Measurements from ENCODE around the gene NCF1. TPM values are rescaled to one million over a fixed set of nuclear protein-coding genes. Genes with fewer than 3 reads are reported as not detected.
"Not testable (repeated sequence)": the region's sequence is repeated elsewhere in the genome, so short reads cannot be mapped to it uniquely, and the experiment has no call there.

NCF1 gene
- polyA plus RNA-seq, 4 donors: 0.89 to 13.5 (median 5.3) TPM

DNA sequence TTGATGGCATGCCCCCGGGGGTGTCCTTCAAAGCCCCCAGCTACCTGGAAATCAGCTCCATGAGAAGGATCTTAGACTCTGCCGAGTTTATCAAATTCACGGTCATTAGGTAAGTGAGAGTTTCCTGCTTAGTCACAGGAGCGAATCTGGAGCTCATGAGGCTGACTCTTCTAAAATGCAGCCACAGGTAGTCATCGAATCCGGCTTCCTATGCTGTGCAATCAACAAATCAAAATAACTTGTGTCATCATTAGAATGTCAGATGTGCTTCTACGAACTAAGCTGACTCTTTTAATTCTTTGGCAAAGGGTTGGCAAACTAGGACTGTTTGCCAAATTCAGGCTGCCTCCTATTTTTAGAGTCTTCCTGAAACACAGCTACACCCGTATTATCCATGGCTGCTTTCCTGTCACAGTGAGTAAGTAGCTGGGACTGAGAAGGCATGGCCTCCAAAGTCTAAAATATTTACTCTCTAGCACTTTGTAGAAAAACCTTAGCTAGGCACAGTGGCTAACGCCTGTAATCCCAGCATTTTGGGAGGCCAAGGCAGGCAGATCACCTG lies 19.8 kb upstream of the NCF1 start:
- no CpG with 5 or more reads among the region's 9 CpGs for WGBS, 3 donors
- not testable (repeated sequence) for H3K4me1 ChIP-seq (ENCODE audit: control insufficient read depth in 3 of 3, insufficient read depth in 2 of 3, low read depth in 1 of 3, low read length in 2 of 3); H3K27me3 ChIP-seq (ENCODE audit: control insufficient read depth in 3 of 3, insufficient read depth in 3 of 3, low read length in 3 of 3); H3K9me3 ChIP-seq (ENCODE audit: control insufficient read depth in 2 of 2, insufficient read depth in 1 of 2, low read depth in 1 of 2, low read length in 1 of 2); H3K4me3 ChIP-seq (ENCODE audit: low read depth in 1 of 3, low read length in 3 of 3); H3K27ac ChIP-seq (ENCODE audit: low read depth in 1 of 3, low read length in 2 of 3); DNase-seq; FAIRE-seq; H3K36me3 ChIP-seq (ENCODE audit: control insufficient read depth in 3 of 3, insufficient read depth in 2 of 3, low read depth in 1 of 3, low read length in 3 of 3)

DNA sequence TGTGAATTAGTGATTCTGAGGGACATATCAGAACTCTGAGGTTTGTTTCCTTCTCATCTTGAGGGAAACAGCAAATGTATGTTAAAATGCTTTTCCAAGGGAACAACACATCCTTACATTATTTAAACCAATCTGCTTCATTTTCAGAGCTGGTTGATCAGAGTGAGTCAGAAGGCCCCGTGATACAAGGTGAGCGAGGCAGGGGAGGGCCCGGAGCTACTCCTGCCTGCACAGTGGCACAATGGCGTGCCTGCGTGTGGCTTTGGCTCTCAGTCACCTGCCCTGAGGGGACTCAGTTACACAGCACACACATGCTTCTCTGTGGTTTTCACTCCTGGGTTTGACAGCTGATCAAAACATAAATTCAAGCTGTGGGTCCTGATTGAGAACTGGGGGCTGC lies 17.1 kb upstream of the NCF1 start:
- H3K9me3 ChIP-seq (ENCODE audit: control insufficient read depth in 2 of 2, insufficient read depth in 1 of 2, low read depth in 1 of 2, low read length in 1 of 2); H3K27me3 ChIP-seq (ENCODE audit: control insufficient read depth in 3 of 3, insufficient read depth in 3 of 3, low read length in 3 of 3); FAIRE-seq; H3K36me3 ChIP-seq (ENCODE audit: control insufficient read depth in 3 of 3, insufficient read depth in 2 of 3, low read depth in 1 of 3, low read length in 3 of 3); H3K4me3 ChIP-seq (ENCODE audit: low read depth in 1 of 3, low read length in 3 of 3); DNase-seq; H3K4me1 ChIP-seq (ENCODE audit: control insufficient read depth in 3 of 3, insufficient read depth in 2 of 3, low read depth in 1 of 3, low read length in 2 of 3); H3K27ac ChIP-seq (ENCODE audit: low read depth in 1 of 3, low read length in 2 of 3): not testable (repeated sequence)
- WGBS, 3 donors: no CpG with 5 or more reads among the region's 5 CpGs

GRCh38 chr7:74758268-74758667 lies 15.5 kb upstream of the NCF1 start:
- not testable (repeated sequence) for H3K27ac ChIP-seq (ENCODE audit: low read depth in 1 of 3, low read length in 2 of 3); H3K4me3 ChIP-seq (ENCODE audit: low read depth in 1 of 3, low read length in 3 of 3); H3K36me3 ChIP-seq (ENCODE audit: control insufficient read depth in 3 of 3, insufficient read depth in 2 of 3, low read depth in 1 of 3, low read length in 3 of 3); FAIRE-seq; DNase-seq; H3K4me1 ChIP-seq (ENCODE audit: control insufficient read depth in 3 of 3, insufficient read depth in 2 of 3, low read depth in 1 of 3, low read length in 2 of 3); H3K27me3 ChIP-seq (ENCODE audit: control insufficient read depth in 3 of 3, insufficient read depth in 3 of 3, low read length in 3 of 3); H3K9me3 ChIP-seq (ENCODE audit: control insufficient read depth in 2 of 2, insufficient read depth in 1 of 2, low read depth in 1 of 2, low read length in 1 of 2)
- no CpG with 5 or more reads among the region's 7 CpGs for WGBS, 3 donors

GRCh38 chr7:74758982-74759381 lies 14.8 kb upstream of the NCF1 start:
- H3K27me3 ChIP-seq (ENCODE audit: control insufficient read depth in 3 of 3, insufficient read depth in 3 of 3, low read length in 3 of 3); DNase-seq; H3K9me3 ChIP-seq (ENCODE audit: control insufficient read depth in 2 of 2, insufficient read depth in 1 of 2, low read depth in 1 of 2, low read length in 1 of 2); H3K4me1 ChIP-seq (ENCODE audit: control insufficient read depth in 3 of 3, insufficient read depth in 2 of 3, low read depth in 1 of 3, low read length in 2 of 3); FAIRE-seq; H3K27ac ChIP-seq (ENCODE audit: low read depth in 1 of 3, low read length in 2 of 3); H3K4me3 ChIP-seq (ENCODE audit: low read depth in 1 of 3, low read length in 3 of 3); H3K36me3 ChIP-seq (ENCODE audit: control insufficient read depth in 3 of 3, insufficient read depth in 2 of 3, low read depth in 1 of 3, low read length in 3 of 3): not testable (repeated sequence)
- no CpG with 5 or more reads among the region's 3 CpGs for WGBS, 3 donors

- not testable (repeated sequence) for H3K36me3 ChIP-seq (ENCODE audit: control insufficient read depth in 3 of 3, insufficient read depth in 2 of 3, low read depth in 1 of 3, low read length in 3 of 3); H3K27ac ChIP-seq (ENCODE audit: low read depth in 1 of 3, low read length in 2 of 3); DNase-seq; H3K4me1 ChIP-seq (ENCODE audit: control insufficient read depth in 3 of 3, insufficient read depth in 2 of 3, low read depth in 1 of 3, low read length in 2 of 3); H3K9me3 ChIP-seq (ENCODE audit: control insufficient read depth in 2 of 2, insufficient read depth in 1 of 2, low read depth in 1 of 2, low read length in 1 of 2); H3K27me3 ChIP-seq (ENCODE audit: control insufficient read depth in 3 of 3, insufficient read depth in 3 of 3, low read length in 3 of 3); H3K4me3 ChIP-seq (ENCODE audit: low read depth in 1 of 3, low read length in 3 of 3); FAIRE-seq
- no CpG with 5 or more reads among the region's 17 CpGs for WGBS, 3 donors
These were observed 8.4 kb upstream of the NCF1 start for GRCh38 chr7:74765205-74765918.

DNA sequence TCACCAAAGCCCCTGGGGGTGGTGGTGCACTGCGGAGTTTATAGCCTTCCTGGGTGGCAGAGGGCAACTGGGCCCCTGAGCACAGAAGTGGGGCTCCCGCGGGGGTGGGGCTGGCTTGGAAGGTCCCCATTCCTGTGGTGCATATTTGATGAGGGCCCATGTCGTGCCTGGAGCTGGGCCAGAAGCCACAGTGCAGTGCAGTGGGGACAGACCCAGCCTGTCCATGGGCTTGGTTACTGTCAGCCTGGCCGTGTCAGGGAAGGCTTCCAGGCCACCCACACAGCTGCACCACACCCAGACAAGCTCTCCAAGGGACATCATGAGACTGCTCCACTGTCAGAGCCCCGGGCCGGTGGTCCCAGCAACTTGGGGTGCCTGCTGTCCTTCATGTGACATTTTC lies 7.3 kb upstream of the NCF1 start:
- not testable (repeated sequence) for DNase-seq; H3K27me3 ChIP-seq (ENCODE audit: control insufficient read depth in 3 of 3, insufficient read depth in 3 of 3, low read length in 3 of 3); H3K4me3 ChIP-seq (ENCODE audit: low read depth in 1 of 3, low read length in 3 of 3); H3K9me3 ChIP-seq (ENCODE audit: control insufficient read depth in 2 of 2, insufficient read depth in 1 of 2, low read depth in 1 of 2, low read length in 1 of 2); H3K4me1 ChIP-seq (ENCODE audit: control insufficient read depth in 3 of 3, insufficient read depth in 2 of 3, low read depth in 1 of 3, low read length in 2 of 3); H3K27ac ChIP-seq (ENCODE audit: low read depth in 1 of 3, low read length in 2 of 3); H3K36me3 ChIP-seq (ENCODE audit: control insufficient read depth in 3 of 3, insufficient read depth in 2 of 3, low read depth in 1 of 3, low read length in 3 of 3); FAIRE-seq
- no CpG with 5 or more reads among the region's 7 CpGs for WGBS, 3 donors

DNA sequence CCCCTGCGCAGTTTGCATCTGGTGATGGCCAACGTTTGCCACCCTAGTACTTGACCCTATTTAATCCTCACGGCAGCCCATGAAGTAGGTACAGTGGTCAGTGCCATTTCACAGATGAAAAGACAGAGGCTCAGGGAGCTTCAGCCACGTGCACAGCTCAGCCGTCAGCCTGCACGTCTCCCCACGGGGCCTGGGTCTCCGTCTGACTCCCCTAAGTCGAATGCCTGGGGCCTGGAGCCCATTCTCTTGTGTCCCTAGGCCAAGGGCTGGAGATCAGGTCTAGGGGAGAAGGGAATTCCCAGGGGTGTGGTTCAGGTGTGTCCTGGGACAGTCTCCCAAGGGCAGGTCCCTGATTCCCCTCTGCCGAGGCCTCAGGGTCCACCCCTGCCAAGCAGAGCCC lies 6.8 kb upstream of the NCF1 start:
- H3K9me3 ChIP-seq (ENCODE audit: control insufficient read depth in 2 of 2, insufficient read depth in 1 of 2, low read depth in 1 of 2, low read length in 1 of 2); DNase-seq; H3K27me3 ChIP-seq (ENCODE audit: control insufficient read depth in 3 of 3, insufficient read depth in 3 of 3, low read length in 3 of 3); FAIRE-seq; H3K36me3 ChIP-seq (ENCODE audit: control insufficient read depth in 3 of 3, insufficient read depth in 2 of 3, low read depth in 1 of 3, low read length in 3 of 3); H3K4me3 ChIP-seq (ENCODE audit: low read depth in 1 of 3, low read length in 3 of 3); H3K4me1 ChIP-seq (ENCODE audit: control insufficient read depth in 3 of 3, insufficient read depth in 2 of 3, low read depth in 1 of 3, low read length in 2 of 3); H3K27ac ChIP-seq (ENCODE audit: low read depth in 1 of 3, low read length in 2 of 3): not testable (repeated sequence)
- WGBS, 3 donors: 65 to 75% (median 72%) methylated on average over 7 to 8 of the region's 10 CpGs

DNA sequence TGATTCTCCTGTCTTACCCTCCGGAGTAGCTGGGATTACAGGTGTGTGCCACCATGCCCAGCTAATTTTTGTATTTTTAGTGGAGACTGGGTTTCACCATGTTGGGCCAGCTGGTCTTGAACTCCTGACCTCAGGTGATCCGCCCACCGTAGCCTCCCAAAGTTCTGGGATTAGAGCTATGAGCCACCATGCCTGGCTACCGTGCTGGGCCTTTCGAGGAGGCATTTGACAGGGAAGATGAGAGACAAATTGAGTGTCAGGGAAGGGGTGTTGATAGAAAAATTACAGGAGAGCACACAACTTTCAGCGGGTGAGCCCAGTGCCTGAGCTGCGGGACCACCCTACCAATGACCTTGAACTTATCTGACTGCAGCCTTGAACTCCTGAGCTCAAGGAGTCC lies 3.7 kb upstream of the NCF1 start:
- H3K4me1 ChIP-seq (ENCODE audit: control insufficient read depth in 3 of 3, insufficient read depth in 2 of 3, low read depth in 1 of 3, low read length in 2 of 3); H3K9me3 ChIP-seq (ENCODE audit: control insufficient read depth in 2 of 2, insufficient read depth in 1 of 2, low read depth in 1 of 2, low read length in 1 of 2); H3K27me3 ChIP-seq (ENCODE audit: control insufficient read depth in 3 of 3, insufficient read depth in 3 of 3, low read length in 3 of 3); H3K36me3 ChIP-seq (ENCODE audit: control insufficient read depth in 3 of 3, insufficient read depth in 2 of 3, low read depth in 1 of 3, low read length in 3 of 3); FAIRE-seq; H3K27ac ChIP-seq (ENCODE audit: low read depth in 1 of 3, low read length in 2 of 3); DNase-seq; H3K4me3 ChIP-seq (ENCODE audit: low read depth in 1 of 3, low read length in 3 of 3): not testable (repeated sequence)
- WGBS, 3 donors: 96 to 100% (median 99%) methylated on average over 2 to 4 of the region's 7 CpGs

DNA sequence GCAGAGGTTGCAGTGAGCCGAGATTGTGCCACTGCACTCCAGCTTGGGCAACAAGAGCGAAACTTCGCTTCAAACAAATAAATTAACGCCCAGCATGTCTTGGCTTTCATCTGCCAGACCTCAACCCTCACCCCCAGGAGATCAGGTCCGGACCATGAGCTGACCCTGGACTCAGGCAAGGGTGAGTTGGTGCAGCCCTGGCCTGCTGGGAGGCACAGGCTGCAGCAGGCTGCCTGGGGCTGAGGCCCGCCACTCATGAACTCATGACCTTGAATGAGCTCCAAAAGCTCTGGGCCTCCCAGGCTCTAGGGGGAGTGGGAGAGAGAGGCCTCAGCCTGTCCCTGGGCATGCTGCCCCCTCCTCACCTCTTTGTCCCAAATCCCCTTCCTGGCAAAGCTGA lies 1.7 kb upstream of the NCF1 start:
- H3K9me3 ChIP-seq (ENCODE audit: control insufficient read depth in 2 of 2, insufficient read depth in 1 of 2, low read depth in 1 of 2, low read length in 1 of 2); H3K27ac ChIP-seq (ENCODE audit: low read depth in 1 of 3, low read length in 2 of 3); H3K4me3 ChIP-seq (ENCODE audit: low read depth in 1 of 3, low read length in 3 of 3); DNase-seq; FAIRE-seq; H3K4me1 ChIP-seq (ENCODE audit: control insufficient read depth in 3 of 3, insufficient read depth in 2 of 3, low read depth in 1 of 3, low read length in 2 of 3); H3K36me3 ChIP-seq (ENCODE audit: control insufficient read depth in 3 of 3, insufficient read depth in 2 of 3, low read depth in 1 of 3, low read length in 3 of 3); H3K27me3 ChIP-seq (ENCODE audit: control insufficient read depth in 3 of 3, insufficient read depth in 3 of 3, low read length in 3 of 3): not testable (repeated sequence)
- WGBS, 3 donors: 94 to 100% (median 95%) methylated on average over 5 to 6 of the region's 6 CpGs
